HuH-7 (cell line): ENCODE measurements around the gene BICD2.
"Not testable (repeated sequence)": the region's sequence is repeated elsewhere in the genome, so short reads cannot be mapped to it uniquely, and the experiment has no call there.

Experiments used
- DNase-seq: peaks from one replicate; pipeline ENCODE4 v3.0.0; 2011; ENCODE audit warnings: low spot score

The BICD2 gene

GRCh38 chr9:92764381-92764987 is at the start of gene BICD2:
BICD2 (minus strand) TSS chr9:92764833; CDS start chr9:92764744, 89 bp downstream.
- DNase-seq, result no peak

GRCh38 chr9:92809629-92810326 is 45.1 kb upstream of the BICD2 start:
- DNase-seq, result not testable (repeated sequence)

DNA sequence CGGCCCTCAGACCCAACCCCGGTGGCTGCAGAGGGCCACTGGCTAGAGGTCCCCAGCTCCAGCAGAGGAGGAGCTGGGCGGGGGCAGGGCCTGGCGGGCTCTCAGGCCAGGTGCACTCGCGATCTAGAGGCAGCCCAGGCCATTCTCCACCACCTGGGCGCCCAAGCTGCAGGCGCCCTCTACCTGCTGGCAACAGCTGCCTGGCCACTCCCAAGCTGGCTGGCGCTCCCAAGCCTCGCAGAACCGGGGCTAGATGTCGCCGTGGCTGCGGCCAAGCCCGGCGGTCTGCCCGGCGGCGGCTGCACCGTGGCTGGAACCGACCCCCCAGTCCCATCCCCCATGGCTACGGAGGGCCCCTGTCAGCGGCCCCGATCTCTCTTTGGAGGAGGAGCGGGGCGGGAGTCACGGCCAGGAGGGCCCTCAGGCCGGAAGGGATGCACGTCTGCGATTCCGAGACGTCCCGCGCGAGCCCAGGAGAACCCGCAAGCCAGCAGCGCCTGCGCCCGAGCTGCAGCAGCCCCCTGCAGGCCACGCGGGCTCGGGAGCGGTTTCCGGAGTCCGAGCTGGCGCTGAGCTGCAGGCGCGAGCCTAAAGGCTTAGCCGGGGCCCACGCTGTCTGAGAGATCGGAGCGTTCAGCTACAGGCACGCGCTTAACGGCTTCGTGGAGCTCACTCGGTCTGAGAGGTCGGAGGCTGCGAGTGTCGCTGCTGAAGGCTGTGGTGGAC is 44.3 kb upstream of the BICD2 start:
- peak; percentile 53 for DNase-seq

DNA sequence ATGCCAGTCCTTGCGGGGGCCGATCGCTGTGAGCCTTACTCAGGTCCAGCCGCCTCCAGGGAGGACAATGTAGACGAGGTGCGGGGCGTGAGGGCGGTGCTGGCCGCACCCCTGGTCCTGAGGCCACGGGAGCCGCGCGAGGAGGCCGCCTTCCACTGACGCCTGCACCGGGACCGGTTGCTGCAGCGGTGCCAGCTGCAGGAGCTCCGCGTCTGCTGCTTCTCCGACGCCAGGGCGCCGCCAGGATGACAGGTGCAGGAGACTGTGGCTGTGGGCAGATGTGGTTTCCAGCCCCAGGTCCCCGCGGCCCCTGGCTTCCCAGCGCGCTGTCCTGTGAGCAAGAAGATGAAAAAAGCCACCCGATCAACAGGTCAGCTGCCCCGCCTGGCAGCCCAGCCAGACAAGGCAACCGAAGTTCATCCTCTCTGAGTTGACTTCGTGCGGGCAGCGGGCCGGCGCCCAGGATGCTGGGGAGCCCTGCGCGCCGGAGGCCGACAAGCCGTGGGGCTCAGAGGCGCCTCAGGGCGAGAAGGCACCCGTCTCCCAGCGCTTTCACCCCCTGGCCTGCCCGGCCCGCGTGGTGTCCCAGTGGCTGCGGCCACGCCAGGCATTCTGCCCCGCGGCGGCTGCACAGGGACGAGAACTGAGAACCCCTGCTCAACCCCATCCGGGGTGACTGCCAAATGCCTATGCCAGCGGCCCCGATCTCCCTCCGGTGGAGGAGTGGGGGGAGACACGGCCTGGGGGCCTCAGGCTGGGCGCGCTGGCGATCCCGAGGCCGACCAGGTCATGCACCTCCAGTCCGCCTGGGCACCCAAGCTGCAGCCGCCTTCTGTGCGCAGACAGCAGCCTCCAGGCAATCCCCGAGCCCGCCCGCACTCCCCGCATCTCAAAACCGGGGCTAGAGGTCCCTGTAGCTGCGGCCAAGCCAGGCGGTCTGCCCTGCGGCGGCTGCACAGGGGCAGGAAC is 43.4 kb upstream of the BICD2 start:
- DNase-seq, result no peak

- no peak for DNase-seq
Measured at GRCh38 chr9:92807031-92807756, 42.6 kb upstream of the BICD2 start.

- DNase-seq, result no peak
Measured at GRCh38 chr9:92804727-92805126, 40.1 kb upstream of the BICD2 start.

DNA sequence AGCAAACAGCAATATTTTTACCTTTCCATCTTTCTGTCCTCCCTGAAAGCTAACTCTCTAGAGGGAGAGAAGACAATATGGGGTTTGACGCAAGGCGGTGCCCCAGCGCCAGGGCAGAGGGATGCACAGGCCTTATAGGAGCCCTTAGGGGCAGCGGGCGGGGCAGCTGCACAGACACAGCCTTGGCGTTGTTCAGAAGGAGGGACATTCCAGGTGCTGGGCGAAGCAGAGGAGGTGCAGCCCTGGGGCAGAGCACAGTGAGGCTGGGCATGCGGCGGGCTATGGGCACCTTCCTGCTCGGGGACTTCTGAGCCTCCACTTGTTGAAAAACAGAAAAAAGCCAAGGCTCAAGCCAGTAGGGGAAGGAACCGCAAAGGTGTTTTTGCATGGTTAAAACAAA is 33.7 kb upstream of the BICD2 start:
- DNase-seq, result no peak

- DNase-seq, result not testable (repeated sequence)
Measured at GRCh38 chr9:92796337-92796804, 31.7 kb upstream of the BICD2 start.

DNA sequence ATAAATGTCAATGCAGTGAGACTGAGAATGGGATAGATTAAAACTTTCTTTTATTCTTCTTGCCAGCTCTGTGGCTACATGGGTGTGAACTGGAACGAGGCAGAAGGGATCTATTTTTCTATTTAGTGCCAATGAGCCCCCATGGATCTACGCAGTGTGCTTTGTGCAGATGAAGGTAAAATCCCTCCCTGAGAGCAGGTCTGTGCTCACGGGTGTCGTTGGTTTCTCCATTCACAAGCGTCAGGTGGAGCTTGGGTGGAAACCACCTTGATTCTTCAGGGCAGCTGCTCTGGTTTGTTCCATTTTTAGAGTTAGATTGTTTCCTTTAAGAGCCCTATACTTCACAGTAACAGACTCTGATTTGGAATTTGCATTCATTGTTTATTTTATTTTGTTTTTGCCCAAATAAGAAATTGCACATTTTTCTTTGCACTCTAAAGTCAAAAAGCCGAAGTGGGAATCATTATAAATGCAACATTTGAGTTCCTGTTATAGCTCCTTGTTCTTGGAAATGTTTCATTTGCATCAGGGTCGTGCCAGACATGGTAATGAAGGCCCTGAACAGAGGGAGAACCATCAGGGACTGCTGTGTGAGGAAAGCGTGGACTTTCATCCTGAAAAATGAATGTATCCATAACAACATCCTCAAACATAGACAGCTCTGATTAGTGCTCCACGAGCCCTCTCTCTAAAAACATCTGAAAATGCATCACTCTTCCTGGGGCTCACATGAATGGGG is 31.1 kb upstream of the BICD2 start:
- DNase-seq, result no peak

GRCh38 chr9:92795000-92795399 is 30.4 kb upstream of the BICD2 start:
- DNase-seq, result no peak

DNA sequence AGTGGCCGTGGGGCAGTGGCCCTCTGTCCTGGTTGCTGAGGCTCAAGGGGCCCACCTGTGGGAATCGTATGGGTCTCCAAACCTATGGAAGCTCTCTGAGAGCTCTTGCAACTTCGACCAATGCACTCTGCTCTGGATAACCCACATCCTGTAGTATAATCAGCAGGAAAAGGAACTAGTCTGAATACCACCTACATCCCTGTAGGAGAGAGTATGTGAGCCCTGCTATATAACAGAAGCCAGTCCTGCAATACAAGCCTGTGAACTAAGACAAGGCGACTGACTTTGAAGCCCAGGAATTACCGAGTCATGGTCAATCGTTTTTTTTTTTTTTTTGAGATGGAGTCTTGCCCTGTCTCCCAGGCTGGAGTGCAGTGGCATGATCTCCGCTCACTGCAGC is 29.8 kb upstream of the BICD2 start:
- DNase-seq, result no peak

GRCh38 chr9:92790542-92791527 is 26.2 kb upstream of the BICD2 start:
- peak; percentile 76 for DNase-seq

DNA sequence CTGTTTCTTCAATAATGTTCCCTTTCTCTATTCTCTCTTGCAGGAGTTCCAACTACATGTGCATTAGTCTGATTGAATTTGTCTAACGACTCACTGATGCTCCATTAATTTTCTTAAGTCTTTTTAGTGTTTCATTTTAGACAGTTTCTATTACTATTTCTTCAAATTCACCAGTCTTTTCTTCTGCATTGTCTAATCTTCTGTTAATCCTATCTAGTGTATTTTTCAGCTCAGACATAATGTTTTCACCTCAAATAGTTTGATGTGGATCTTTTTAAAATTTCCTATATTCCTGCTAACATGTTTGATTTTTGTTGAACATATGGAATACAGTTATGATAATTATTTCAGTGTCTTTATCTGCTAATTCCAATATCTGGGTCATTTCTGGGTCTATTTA is 21.7 kb upstream of the BICD2 start:
- DNase-seq, result no peak

DNA sequence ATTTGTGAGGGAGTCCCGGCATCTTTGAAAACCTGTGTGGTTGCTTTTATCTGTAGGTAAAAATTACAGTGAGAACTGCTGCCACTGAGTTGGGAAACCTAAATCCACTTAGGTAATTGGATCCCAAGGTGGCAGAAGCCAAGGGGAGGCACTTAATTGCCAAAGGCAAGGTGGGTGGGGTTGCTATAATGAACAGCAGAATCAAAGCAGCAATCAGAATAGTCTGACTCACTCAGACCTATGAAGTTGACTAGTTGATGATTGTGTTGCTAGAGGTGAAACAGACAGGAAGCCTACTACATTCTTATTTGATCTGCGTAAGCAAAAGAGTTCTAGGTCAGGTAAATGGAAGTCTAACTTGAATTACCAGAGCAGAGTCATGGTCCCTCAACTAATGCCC is 17.3 kb upstream of the BICD2 start:
- no peak for DNase-seq

DNA sequence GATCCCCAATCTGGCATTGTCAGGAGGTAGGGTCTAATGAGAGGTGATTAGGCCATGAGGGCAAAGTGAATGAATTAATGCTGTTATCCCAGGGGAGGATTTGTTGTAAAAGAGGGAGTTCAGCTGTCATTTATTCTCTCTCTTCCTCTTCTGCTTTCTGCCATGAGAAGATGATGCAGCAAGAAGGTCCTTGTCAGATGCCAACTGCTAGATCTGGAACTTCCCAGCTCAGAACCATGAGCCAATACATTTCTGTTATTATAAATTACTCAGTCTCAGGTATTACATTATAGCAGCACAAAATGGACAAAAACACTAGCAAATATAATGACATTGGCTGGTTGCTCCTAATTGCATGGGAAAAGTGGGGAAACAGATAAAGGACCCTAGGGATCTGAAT is 15.6 kb upstream of the BICD2 start:
- no peak for DNase-seq

DNA sequence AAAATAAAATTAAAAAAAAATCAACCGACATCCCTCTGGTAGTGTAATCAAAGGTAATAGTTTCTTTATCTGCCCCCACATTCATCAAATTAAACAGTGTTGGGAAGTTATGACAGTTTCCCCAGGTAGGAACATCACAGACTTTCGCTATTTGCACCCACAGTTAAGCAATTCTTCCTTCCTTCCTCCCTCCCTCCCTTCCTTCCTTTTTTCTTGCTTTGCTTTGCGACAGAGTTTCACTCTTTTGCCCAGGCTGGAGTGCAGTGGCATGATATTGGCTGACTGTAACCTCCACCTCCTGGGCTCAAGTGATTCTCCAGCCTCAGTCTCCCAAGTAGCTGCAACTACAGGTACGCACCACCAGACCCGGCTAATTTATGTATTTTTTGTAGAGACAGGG is 10.8 kb upstream of the BICD2 start:
- DNase-seq, result no peak

DNA sequence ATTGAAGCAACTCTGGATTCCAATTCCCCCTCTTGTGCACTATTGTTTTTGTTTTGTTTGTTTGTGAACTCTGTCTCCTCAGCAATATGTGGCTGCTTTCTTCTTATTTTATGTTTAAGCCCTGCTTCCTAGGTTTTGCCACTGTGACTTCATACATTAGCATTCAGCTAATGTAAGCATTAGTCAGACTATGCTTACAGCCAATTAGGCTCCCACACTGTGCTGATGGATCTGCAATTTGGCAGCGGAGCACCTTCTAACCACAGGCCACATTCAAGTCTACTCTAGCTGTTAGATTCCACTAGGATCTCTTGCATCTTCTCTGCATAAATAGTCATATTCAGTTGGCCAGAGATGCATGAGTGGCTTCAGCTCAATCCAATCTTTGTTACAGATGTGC is 9.6 kb upstream of the BICD2 start:
- no peak for DNase-seq

DNA sequence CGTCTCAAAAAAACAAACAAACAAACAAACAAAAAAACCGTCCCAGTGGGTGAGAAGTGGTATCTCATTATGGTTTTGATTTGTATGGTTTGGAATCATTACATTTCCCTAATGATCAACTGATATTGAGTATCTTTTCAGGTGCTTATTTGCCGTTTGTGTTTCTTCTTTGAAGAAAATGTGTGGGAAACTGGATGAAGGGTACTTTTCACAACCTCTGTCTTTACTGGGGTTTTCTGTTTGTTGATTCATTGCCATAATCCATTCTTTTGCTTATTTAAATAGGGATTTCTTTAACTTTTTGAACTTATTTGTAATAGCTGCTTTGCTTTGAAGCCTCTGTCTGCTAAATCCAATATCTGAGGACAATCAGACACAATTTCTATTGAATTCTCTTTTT is 9.2 kb upstream of the BICD2 start:
- DNase-seq, result no peak

DNA sequence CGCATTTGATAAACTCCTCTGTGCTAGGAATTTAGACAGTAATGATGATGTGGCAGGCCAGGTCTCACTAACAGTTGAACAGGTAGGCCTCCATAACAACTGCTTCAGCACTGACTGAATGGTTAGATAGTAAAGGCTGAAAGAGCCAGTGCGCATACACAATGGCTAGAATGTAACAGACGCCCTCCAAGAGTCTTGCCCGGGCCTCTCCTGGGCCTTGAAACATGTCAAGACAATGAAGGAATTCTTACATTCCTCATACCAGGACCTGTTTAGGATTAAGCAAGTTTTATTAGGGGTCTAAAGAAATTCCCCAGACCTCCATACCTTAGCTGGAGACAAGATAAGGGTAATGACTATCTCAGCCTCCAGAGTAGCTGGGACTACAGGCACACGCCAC is 6.7 kb upstream of the BICD2 start:
- no peak for DNase-seq
